Hematopoietic multipotent progenitor cell (in vitro differentiated cells): ENCODE results near the gene SPDYE1. TPM values are rescaled to one million over a fixed set of nuclear protein-coding genes. Genes with fewer than 3 reads are reported as not detected.

Experiments used
- DNase-seq, 3 donors: peaks; one replicate each; pipeline ENCODE4 v3.0.0-alpha.2; 2011 to 2015; ENCODE audit warnings: low read depth in 2 of 3, low spot score in 2 of 3
- total RNA-seq: library from RNA; depleted of rRNA; stranded (reverse); fragments of >200 nt; gene quantifications from one replicate; pipeline ENCODE4 v1.2.3, GENCODE V29; 2012

The SPDYE1 gene
- total RNA-seq, 1 donor: not detected

DNA sequence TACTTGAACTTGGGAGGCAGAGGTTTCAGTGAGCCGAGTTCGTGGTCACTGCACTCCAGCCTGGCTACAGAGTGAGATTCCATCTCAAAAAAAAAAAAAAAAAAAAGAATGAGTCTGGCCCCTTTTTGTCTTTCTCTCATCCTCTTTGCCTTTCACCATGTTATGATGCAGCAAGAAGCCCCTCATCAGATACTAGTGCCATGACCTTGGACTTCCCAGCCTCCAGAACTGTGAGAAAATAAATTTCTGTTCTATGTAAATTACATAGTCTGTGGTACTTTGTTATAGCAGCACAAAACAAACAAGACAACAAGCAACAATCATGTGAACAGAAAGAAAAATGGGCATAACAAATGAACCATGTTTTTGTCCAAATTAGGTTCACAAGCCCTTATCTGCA lies 44.5 kb downstream of the SPDYE1 start:
- DNase-seq: no peak

GRCh38 chr7:44043902-44044301 lies 46.2 kb downstream of the SPDYE1 start:
- no peak for DNase-seq

DNA sequence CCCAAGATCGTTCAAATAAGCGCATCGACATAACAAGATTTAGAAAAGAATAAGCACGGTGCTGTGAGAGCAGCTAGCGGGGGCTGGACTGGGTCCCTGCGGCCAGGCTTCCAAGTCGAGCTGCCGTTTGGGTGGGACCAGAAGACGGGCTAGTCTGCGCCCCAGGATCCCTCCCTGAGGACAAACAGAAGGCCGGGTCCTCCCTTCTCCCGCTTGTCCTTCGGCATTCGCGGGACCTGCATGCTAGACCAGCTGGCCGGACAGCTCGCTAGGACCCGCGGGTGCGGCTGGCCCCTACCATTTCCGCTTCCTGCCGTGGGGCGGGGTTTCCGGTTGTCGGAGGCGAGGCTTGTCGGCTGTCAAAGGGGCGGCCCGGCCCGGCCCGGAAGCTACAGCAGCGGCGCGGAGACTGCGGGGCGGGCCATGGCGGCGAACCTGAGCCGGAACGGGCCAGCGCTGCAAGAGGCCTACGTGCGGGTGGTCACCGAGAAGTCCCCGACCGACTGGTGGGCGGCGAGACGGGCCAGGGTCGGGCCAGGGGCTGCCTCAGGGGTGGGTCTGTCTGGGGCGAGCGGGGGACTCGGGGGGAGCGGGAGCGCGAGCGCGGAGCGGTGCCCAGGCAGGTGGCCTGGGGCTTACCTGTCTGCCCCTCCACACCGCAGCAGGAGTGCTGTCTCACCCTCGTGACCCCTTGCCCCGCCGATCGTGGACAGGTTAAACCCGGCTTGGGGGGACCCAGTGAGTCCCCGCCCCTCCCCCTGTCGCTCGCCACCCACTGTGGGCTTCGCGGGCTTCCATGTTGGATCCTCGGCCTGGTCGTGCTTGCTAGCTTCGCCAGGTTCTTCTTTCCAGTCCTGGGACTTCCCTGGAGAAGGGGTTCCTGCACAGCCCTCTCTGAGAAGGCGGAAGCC lies 46.9 kb downstream of the SPDYE1 start, which contains the start of gene DBNL:
Gene DBNL, plus strand, starts transcription at position 388 of the 911 bp plus-strand sequence. Its CDS starts 36 bp downstream, at position 424.
- peak; percentile 63 to 80 (median 78) for DNase-seq

DNA sequence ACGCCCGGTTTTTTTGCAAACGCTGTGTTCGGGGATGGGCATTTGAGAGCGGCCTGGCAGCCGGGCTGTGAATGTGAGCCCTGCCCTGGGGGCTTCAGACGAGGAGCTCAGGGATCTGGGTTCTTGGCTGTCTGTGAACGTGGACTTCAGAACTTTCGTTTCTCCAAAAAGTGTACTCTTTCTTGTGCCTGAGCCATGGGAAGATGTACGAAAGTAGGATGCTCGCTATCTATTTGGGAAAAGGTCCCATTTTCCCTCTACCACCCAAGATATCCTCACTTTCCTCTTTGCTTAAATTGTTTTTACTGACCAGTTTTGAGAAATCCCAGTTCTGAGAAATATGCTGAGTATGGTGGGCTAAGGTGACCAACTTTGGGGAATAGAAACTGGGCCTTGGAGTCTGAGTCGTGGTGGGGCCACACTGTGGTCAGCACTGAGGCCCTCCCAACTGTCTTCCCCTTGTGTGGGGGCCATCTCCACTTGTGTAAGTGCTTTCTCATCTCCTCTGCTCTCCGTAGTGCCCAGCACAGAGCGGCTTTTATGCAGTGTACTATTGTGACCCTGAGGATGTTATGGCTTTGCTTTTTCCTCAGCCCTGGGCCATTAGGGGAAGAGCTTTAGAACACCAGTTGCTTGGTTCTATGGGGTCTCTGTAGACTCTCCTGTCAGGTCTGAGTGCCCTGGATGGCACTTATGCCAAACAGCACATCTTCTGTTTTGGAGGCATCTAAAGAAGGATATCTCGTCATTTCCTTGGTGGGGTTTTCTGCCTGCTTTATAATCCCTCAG lies 47.7 kb downstream of the SPDYE1 start:
- no peak for DNase-seq

DNA sequence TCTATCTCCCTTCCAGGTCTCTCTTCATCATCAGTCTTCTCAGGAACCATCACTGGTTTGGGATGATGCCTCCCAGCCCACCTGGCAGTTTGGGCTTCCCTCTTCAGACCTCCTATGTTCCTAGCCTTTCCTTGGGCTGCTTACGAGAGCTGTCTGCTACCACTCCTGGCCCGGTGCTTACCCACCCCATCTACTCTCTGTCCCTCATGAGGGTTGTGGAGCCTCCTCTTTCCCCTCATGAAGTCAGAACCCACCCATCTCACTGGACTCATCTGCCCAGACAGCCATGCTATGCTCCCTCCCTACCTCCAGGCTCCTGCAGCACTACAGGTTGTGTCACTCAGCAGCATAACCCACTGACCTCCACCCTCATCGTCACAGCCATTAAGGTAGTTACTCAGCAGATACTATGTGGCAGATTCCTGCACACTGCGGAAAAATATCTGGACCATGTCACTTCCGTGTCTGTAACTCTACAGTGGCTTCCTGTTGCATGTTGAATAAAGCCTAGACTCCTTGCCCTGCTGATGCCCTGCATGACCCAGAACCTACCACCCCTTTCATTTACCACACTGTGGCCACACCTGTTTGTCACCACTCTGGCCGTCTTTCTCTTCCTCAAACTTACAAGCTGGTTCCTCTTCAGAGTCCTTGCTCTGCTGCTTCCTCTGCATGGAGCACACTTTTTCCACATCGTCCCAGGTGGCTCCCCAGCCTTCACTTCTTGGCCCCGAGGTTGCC lies 48.8 kb downstream of the SPDYE1 start:
- peak in 2 of 3 donors; percentile 47 to 58 for DNase-seq

GRCh38 chr7:44048031-44048795 lies 50.5 kb downstream of the SPDYE1 start:
- DNase-seq: no peak

DNA sequence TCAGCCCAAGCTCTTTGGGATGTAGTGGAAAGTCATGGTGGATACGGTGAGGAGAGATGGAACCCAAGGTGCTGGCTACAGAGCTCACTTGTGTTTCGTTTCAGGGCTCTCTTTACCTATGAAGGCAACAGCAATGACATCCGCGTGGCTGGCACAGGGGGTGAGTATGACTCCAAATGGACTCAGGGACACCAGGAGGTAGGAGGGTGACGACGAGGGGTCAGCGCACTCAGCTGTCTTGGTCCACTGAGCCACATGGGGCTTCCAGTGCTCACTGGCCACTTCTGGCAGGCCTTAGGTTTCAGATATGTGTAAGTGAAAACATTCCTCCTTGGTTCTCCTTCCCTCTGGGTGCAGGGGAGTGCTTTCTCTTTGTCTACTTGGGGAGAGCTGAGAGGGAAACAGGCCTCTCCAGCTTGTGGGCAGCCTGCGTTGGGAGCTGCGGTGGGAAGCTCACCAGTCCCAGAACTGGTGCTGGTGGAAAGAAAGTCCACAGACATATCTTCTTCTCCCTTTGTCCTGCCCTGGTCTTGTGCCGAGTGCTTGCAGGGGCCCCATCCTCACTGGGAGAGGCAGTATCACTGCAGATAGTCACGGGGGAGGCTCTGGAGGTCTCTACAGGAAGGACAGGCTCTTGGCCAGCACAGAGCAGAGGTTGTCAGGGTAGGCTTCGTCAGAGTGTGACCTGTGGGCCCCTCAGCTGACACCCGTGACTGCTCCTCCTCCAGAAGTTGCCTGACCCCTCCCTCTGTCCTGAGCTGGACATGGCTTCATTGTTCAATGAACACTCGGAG lies 52.6 kb downstream of the SPDYE1 start:
- no peak for DNase-seq

- no peak for DNase-seq
These were observed 53.3 kb downstream of the SPDYE1 start for GRCh38 chr7:44050915-44051560.

DNA sequence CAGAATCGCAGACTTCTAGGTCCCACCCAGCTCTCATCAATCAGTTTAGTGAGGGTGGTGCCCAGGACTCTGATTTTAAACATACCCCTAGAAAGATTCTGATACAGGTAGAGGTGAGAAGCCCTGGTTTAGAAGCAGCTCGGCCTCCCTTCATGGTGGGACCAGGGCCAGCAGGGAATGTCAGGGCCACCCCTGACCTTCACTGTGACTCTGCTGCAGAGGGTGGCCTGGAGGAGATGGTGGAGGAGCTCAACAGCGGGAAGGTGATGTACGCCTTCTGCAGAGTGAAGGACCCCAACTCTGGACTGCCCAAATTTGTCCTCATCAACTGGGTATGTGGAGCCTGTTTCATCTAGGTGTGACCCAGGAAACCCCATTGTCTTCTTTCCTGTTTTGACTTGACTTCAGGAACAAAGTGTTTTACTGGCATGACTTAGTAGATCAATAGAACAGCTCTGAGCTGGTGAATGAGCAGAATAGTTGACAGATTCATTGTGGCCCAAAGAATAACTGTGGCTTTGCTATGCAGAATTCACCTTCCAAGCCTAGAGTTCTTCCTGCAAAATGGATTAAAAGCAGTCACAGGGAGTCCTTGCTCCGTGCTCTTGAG lies 54.0 kb downstream of the SPDYE1 start:
- no peak for DNase-seq

GRCh38 chr7:44052771-44053365 lies 55.2 kb downstream of the SPDYE1 start:
- no peak for DNase-seq

DNA sequence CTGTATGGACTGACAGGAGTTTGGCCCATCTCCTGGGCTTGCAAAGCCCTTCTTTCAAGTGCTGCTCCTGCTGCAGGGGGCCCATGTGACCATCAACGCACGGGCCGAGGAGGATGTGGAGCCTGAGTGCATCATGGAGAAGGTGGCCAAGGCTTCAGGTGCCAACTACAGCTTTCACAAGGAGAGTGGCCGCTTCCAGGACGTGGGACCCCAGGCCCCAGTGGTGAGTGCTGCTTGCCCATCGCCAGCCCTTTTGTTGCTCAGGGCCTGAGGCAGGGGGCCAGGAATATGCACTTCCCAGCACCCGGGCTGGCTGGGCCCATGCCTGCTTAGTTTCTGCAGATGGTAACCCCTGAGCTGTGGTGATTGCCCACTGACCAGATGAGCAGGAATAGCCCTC lies 59.0 kb downstream of the SPDYE1 start:
- no peak for DNase-seq

DNA sequence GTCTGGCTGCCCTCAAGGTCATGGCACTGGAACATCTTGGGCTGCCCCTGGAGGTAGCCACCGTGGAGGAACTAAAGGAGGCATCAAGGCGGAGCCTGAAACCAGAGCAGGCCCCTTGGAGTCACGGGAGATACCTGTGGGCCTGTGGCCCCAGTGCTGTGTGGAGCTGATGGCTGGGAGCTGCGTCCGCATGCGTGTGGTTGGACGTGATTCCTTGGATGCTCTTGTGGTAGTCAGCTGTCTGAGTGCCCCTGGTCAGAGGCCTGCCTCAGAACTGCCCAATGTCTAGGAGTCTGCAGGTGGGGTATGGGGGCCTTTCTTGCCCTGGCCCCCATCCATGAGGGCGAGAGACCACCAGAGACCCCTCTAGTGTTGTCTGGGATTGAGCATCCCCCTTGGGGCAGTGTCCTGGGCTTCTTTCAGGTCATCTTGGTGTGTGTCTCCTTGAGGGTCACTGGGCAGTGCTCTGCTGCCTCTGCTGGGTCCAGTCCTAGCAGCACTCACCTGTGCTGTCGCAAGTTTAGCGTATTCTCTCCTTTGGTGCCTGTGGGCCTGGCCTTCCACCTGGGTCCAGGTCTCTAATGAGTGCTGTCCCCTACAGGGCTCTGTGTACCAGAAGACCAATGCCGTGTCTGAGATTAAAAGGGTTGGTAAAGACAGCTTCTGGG lies 59.6 kb downstream of the SPDYE1 start:
- no peak for DNase-seq

DNA sequence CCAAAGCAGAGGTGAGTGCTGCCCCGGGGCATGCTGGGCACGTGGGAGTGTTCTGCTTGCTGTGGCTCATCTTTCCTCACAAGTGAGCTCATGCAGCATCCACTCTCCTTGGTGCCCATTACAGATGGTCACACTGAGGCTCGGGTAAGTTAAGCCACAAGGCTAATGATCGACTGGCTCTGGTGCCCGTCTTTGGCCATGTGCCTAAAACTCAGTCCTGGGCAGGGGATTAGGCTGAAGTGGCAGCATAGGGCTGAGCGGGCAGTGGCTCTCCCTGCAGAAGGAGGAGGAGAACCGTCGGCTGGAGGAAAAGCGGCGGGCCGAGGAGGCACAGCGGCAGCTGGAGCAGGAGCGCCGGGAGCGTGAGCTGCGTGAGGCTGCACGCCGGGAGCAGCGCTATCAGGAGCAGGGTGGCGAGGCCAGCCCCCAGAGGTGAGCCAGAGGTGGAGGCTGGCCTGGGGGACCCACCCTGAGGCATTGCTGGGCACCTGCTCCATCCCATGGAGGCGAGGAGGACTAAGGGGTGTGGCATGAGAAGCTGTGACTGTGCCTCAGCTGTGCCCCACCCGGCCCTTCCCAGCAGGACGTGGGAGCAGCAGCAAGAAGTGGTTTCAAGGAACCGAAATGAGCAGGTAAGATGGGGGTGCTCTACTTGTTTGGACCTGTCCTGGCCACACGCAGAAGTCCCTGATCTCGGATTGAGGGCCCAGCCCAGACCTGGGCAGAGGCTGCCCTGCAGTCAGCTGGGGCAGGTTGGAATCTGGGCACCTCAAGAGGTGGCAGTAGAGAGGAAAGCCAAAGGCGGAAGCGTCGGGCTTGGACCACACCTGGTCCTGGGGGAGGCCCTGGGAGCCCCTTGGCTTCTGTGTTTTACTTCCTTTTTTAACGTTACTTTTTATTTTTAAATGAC lies 60.4 kb downstream of the SPDYE1 start:
- DNase-seq: no peak

- no peak for DNase-seq
These were observed 61.1 kb downstream of the SPDYE1 start for GRCh38 chr7:44058759-44059218.

- no peak for DNase-seq
These were observed 61.8 kb downstream of the SPDYE1 start for GRCh38 chr7:44059219-44060090.
